Natural killer cell (primary cell): ENCODE measurements around the gene MAP1LC3B. TPM values are rescaled to one million over a fixed set of nuclear protein-coding genes. Genes with fewer than 3 reads are reported as not detected.

Source experiments
- ATAC-seq, 3 donors: fragments of 150-1000 bp in 2 of 3; fragments of 200-7000 bp in 1 of 3; cut with Tn5 transposase; 1 replicate in 1 of 3; 2 replicates in 2 of 3; pipeline ENCODE4 v1.10.0; 2021; ENCODE audit warnings: mild to moderate bottlenecking in 2 of 3, moderate library complexity in 2 of 3
- DNase-seq, 2 donors: peaks; one replicate each; pipeline versions ENCODE4 v3.0.0 to v3.0.0-alpha.2; 2013 to 2021; ENCODE audit warnings: mixed read lengths in 1 of 2
- H3K27ac ChIP-seq: one replicate; pipeline ENCODE4 v1.5.1; 2013; ENCODE audit warnings: mild to moderate bottlenecking, low read length
- H3K27me3 ChIP-seq: one replicate; pipeline ENCODE4 v1.6.1; 2013; ENCODE audit warnings: low read length; ENCODE audit not compliant: control insufficient read depth, insufficient read depth
- H3K36me3 ChIP-seq: one replicate; pipeline ENCODE4 v1.6.1; 2013; ENCODE audit warnings: low read length; ENCODE audit not compliant: control insufficient read depth, insufficient read depth
- H3K4me1 ChIP-seq: one replicate; pipeline ENCODE4 v1.6.1; 2013; ENCODE audit warnings: low read length; ENCODE audit not compliant: control insufficient read depth, insufficient read depth
- H3K4me3 ChIP-seq: one replicate; pipeline ENCODE4 v1.5.1; 2013; ENCODE audit warnings: low read length
- H3K9me3 ChIP-seq: one replicate; pipeline ENCODE4 v1.6.1; 2013; ENCODE audit warnings: low read length; ENCODE audit not compliant: control insufficient read depth, insufficient read depth
- H3K27ac Mint-ChIP-seq, 2 donors: one replicate each; pipeline ENCODE4 v1.8.0; 2022; ENCODE audit warnings: mild to moderate bottlenecking in 2 of 2, mixed read lengths in 2 of 2, moderate library complexity in 1 of 2
- H3K27me3 Mint-ChIP-seq, 2 donors: one replicate each; pipeline ENCODE4 v1.8.0; 2022; ENCODE audit warnings: low read depth in 2 of 2, mixed read lengths in 2 of 2
- H3K36me3 Mint-ChIP-seq: one replicate; pipeline ENCODE4 v1.8.0; 2022; ENCODE audit warnings: mixed read lengths
- H3K4me1 Mint-ChIP-seq, 2 donors: one replicate each; pipeline ENCODE4 v1.8.0; 2022; ENCODE audit warnings: mixed read lengths in 2 of 2
- H3K4me3 Mint-ChIP-seq: one replicate; pipeline ENCODE4 v1.8.0; 2022; ENCODE audit warnings: mild to moderate bottlenecking, moderate library complexity, mixed read lengths
- H3K9me3 Mint-ChIP-seq, 2 donors: one replicate each; pipeline ENCODE4 v1.8.0; 2022; ENCODE audit warnings: mixed read lengths in 2 of 2
- WGBS: methylation state at CpG from one replicate; pipeline ENCODE4 v1.1.7; 2013; ENCODE audit warnings: missing lambda C conversion rate; ENCODE audit not compliant: insufficient coverage; 5-methylcytosine and 5-hydroxymethylcytosine counted together
- intact Hi-C: fragments of 100-400 bp; cut with micrococcal nuclease; formaldehyde crosslinking; loops from one replicate; pipeline ENCODE4 v1.14.2; 2022
- total RNA-seq, 4 donors: library from RNA; stranded (reverse); fragments of 120-200 nt in 1 of 4; gene quantifications; one replicate each; pipeline versions ENCODE4 v1.2.3 to v1.2.4, GENCODE V29; 2013 to 2022
- TF ChIP-seq, protein P1 (sequence below): fragments of 200-600 bp; IDR thresholded peaks from one replicate; pipeline ENCODE4 v1.8.0; 2022; ENCODE audit warnings: antibody characterized with exemption

The MAP1LC3B gene
- total RNA-seq, 3 donors from 2014 or later (not counting 1 experiment from before 2014, with no cell fraction given): 171 to 220 (median 172) TPM

GRCh38 chr16:87392821-87393679 lies 914 bp downstream of the MAP1LC3B start:
- peaks cover 42 to 43% of the 10 kb centered on the region in 2 donors for H3K4me1 Mint-ChIP-seq
- Histone ChIP-seq H3K4me1 (peaks cover 36% of the 10 kb centered on the region), H3K27ac (peak overlapping the region; percentile 53), H3K9me3 (no peaks in the 10 kb centered on the region), H3K36me3 (peaks cover 3% of the 10 kb centered on the region), H3K4me3 (peak overlapping the region; percentile 57), H3K27me3 (no peaks in the 10 kb centered on the region)
- H3K9me3 Mint-ChIP-seq: no peaks in the 10 kb centered on the region
- TF ChIP-seq, protein P1, sequence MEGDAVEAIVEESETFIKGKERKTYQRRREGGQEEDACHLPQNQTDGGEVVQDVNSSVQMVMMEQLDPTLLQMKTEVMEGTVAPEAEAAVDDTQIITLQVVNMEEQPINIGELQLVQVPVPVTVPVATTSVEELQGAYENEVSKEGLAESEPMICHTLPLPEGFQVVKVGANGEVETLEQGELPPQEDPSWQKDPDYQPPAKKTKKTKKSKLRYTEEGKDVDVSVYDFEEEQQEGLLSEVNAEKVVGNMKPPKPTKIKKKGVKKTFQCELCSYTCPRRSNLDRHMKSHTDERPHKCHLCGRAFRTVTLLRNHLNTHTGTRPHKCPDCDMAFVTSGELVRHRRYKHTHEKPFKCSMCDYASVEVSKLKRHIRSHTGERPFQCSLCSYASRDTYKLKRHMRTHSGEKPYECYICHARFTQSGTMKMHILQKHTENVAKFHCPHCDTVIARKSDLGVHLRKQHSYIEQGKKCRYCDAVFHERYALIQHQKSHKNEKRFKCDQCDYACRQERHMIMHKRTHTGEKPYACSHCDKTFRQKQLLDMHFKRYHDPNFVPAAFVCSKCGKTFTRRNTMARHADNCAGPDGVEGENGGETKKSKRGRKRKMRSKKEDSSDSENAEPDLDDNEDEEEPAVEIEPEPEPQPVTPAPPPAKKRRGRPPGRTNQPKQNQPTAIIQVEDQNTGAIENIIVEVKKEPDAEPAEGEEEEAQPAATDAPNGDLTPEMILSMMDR: no peak
- no peaks in the 10 kb centered on the region for H3K36me3 Mint-ChIP-seq
- intact Hi-C loops: loop anchor here (1.0 to 10.0 kb wide), 2 partner anchors 102 to 372 kb away; partner anchors contain the start of genes KLHDC4 and ZCCHC14
- no peak for ATAC-seq
- DNase-seq: peak; percentile 31 to 58
- peak overlapping the region; percentile 91 for H3K4me3 Mint-ChIP-seq
- peak overlapping the region; percentile 88 to 92 for H3K27ac Mint-ChIP-seq
- WGBS: 3% methylated on average over 53 of the region's 53 CpGs
- no peaks in the 10 kb centered on the region for H3K27me3 Mint-ChIP-seq

GRCh38 chr16:87393680-87394055 lies 1.5 kb downstream of the MAP1LC3B start:
- intact Hi-C loops: loop anchor here (2.0 to 10.0 kb wide), 2 partner anchors 69 to 101 kb away; partner anchors contain the start of gene ZCCHC14
- Mint-ChIP-seq H3K36me3 (no peaks in the 10 kb centered on the region), H3K9me3 (no peaks in the 10 kb centered on the region), H3K27ac (peak overlapping the region; percentile 88 to 92), H3K4me1 (peaks cover 36 to 41% of the 10 kb centered on the region in 2 donors), H3K4me3 (peak overlapping the region; percentile 91), H3K27me3 (no peaks in the 10 kb centered on the region)
- no peak for ATAC-seq
- Histone ChIP-seq H3K36me3 (peaks cover 9% of the 10 kb centered on the region), H3K4me3 (no peak overlapping the region), H3K27ac (no peak overlapping the region), H3K9me3 (no peaks in the 10 kb centered on the region), H3K27me3 (no peaks in the 10 kb centered on the region), H3K4me1 (peaks cover 33% of the 10 kb centered on the region)
- no peak for DNase-seq
- TF ChIP-seq, protein P1: no peak
- WGBS: 94% methylated on average over 6 of the region's 6 CpGs

- H3K4me1 ChIP-seq: peaks cover 31% of the 10 kb centered on the region
- Mint-ChIP-seq H3K36me3 (peaks cover 8% of the 10 kb centered on the region), H3K4me3 (peak overlapping the region; percentile 58), H3K4me1 (peaks cover 31 to 40% of the 10 kb centered on the region in 2 donors), H3K9me3 (no peaks in the 10 kb centered on the region), H3K27me3 (no peaks in the 10 kb centered on the region), H3K27ac (peak overlapping the region; percentile 62 to 88)
- DNase-seq (no peak), ATAC-seq (no peak)
- peaks cover 19% of the 10 kb centered on the region for H3K36me3 ChIP-seq
- 94% methylated on average over 6 of the region's 7 CpGs for WGBS
- H3K27ac ChIP-seq: no peak overlapping the region
- H3K9me3 ChIP-seq: no peaks in the 10 kb centered on the region
- TF ChIP-seq, protein P1: no peak
- no peaks in the 10 kb centered on the region for H3K27me3 ChIP-seq
- intact Hi-C loops: loop anchor here (2.0 to 10.0 kb wide), 2 partner anchors 71 to 99 kb away; partner anchors contain the start of gene ZCCHC14
- no peak overlapping the region for H3K4me3 ChIP-seq
Observed at GRCh38 chr16:87395181-87395842, 3.2 kb downstream of the MAP1LC3B start.
